ENCODE data around the gene THBS3. TPM values are rescaled to one million over a fixed set of nuclear protein-coding genes. Genes with fewer than 3 reads are reported as not detected.
A peak's percentile ranks its signal among the peaks of the same experiment; 100 is the strongest.

Gene THBS3
- total and polyA plus RNA-seq, 9 of the 15 experiments (the other 6 are each of a cell fraction or from before 2014, with no cell fraction given), result 0.59 to 8.3 (median 3.2) TPM

- TF ChIP-seq, protein P1, sequence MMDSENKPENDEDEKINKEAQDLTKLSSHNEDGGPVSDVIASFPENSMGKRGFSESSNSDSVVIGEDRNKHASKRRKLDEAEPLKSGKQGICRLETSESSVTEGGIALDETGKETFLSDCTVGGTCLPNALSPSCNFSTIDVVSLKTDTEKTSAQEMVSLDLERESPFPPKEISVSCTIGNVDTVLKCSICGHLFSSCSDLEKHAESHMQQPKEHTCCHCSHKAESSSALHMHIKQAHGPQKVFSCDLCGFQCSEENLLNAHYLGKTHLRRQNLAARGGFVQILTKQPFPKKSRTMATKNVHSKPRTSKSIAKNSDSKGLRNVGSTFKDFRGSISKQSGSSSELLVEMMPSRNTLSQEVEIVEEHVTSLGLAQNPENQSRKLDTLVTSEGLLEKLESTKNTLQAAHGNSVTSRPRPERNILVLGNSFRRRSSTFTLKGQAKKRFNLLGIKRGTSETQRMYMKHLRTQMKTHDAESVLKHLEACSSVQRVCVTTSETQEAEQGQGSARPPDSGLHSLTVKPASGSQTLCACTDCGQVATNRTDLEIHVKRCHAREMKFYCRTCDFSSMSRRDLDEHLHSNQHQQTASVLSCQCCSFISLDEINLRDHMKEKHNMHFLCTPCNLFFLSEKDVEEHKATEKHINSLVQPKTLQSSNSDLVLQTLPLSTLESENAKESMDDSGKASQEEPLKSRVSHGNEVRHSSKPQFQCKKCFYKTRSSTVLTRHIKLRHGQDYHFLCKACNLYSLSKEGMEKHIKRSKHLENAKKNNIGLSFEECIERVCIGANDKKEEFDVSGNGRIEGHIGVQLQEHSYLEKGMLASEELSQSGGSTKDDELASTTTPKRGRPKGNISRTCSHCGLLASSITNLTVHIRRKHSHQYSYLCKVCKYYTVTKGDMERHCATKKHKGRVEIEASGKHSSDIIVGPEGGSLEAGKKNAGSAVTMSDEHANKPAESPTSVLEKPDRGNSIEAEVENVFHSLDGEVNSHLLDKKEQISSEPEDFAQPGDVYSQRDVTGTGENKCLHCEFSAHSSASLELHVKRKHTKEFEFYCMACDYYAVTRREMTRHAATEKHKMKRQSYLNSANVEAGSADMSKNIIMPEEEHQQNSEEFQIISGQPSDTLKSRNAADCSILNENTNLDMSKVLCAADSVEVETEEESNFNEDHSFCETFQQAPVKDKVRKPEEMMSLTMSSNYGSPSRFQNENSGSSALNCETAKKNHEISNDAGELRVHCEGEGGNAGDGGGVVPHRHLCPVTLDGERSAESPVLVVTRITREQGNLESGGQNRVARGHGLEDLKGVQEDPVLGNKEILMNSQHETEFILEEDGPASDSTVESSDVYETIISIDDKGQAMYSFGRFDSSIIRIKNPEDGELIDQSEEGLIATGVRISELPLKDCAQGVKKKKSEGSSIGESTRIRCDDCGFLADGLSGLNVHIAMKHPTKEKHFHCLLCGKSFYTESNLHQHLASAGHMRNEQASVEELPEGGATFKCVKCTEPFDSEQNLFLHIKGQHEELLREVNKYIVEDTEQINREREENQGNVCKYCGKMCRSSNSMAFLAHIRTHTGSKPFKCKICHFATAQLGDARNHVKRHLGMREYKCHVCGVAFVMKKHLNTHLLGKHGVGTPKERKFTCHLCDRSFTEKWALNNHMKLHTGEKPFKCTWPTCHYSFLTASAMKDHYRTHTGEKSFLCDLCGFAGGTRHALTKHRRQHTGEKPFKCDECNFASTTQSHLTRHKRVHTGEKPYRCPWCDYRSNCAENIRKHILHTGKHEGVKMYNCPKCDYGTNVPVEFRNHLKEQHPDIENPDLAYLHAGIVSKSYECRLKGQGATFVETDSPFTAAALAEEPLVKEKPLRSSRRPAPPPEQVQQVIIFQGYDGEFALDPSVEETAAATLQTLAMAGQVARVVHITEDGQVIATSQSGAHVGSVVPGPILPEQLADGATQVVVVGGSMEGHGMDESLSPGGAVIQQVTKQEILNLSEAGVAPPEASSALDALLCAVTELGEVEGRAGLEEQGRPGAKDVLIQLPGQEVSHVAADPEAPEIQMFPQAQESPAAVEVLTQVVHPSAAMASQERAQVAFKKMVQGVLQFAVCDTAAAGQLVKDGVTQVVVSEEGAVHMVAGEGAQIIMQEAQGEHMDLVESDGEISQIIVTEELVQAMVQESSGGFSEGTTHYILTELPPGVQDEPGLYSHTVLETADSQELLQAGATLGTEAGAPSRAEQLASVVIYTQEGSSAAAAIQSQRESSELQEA (IDR thresholded peaks at IDR 0.05; ENCODE audit: low read depth), result no peak
- TF ChIP-seq, protein P2, sequence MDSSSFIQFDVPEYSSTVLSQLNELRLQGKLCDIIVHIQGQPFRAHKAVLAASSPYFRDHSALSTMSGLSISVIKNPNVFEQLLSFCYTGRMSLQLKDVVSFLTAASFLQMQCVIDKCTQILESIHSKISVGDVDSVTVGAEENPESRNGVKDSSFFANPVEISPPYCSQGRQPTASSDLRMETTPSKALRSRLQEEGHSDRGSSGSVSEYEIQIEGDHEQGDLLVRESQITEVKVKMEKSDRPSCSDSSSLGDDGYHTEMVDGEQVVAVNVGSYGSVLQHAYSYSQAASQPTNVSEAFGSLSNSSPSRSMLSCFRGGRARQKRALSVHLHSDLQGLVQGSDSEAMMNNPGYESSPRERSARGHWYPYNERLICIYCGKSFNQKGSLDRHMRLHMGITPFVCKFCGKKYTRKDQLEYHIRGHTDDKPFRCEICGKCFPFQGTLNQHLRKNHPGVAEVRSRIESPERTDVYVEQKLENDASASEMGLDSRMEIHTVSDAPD (CRISPR knock-in tag; IDR thresholded peaks at IDR 0.05), result no peak
- TF ChIP-seq PYGO2 (tag; IDR thresholded peaks at IDR 0.05) (no peak), SETDB1 (IDR thresholded peaks at IDR 0.05; ENCODE audit: low read length) (no peak), POU5F1 (IDR thresholded peaks at IDR 0.05; ENCODE audit: borderline replicate concordance, low read depth, low read length, partially characterized antibody) (no peak), NFIX (CRISPR knock-in tag; IDR thresholded peaks at IDR 0.05; ENCODE audit: low read depth) (no peak), ZNF695 (CRISPR knock-in tag; IDR thresholded peaks at IDR 0.05) (no peak), TSHZ1 (CRISPR knock-in tag; IDR thresholded peaks at IDR 0.05) (no peak), HCFC1 (IDR thresholded peaks at IDR 0.05; ENCODE audit: low read depth, low read length) (peak; percentile 72), ZBED1 (IDR thresholded peaks at IDR 0.05) (no peak), DMBX1 (CRISPR knock-in tag; IDR thresholded peaks at IDR 0.05; ENCODE audit: borderline replicate concordance) (no peak), ZNF79 (CRISPR knock-in tag; IDR thresholded peaks at IDR 0.05; ENCODE audit: low read depth) (no peak)
- TF ChIP-seq, protein P3, sequence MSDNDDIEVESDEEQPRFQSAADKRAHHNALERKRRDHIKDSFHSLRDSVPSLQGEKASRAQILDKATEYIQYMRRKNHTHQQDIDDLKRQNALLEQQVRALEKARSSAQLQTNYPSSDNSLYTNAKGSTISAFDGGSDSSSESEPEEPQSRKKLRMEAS (CRISPR knock-in tag; IDR thresholded peaks at IDR 0.05), result peak; percentile 85
These were observed 1.0 kb upstream of the THBS3 start, which contains the start of gene MTX1 (continued) for GRCh38 chr1:155208541-155209311.
